ENCODE results near the gene ARID5B.
A peak's percentile ranks its signal among the peaks of the same experiment; 100 is the strongest.

The ARID5B gene

DNA sequence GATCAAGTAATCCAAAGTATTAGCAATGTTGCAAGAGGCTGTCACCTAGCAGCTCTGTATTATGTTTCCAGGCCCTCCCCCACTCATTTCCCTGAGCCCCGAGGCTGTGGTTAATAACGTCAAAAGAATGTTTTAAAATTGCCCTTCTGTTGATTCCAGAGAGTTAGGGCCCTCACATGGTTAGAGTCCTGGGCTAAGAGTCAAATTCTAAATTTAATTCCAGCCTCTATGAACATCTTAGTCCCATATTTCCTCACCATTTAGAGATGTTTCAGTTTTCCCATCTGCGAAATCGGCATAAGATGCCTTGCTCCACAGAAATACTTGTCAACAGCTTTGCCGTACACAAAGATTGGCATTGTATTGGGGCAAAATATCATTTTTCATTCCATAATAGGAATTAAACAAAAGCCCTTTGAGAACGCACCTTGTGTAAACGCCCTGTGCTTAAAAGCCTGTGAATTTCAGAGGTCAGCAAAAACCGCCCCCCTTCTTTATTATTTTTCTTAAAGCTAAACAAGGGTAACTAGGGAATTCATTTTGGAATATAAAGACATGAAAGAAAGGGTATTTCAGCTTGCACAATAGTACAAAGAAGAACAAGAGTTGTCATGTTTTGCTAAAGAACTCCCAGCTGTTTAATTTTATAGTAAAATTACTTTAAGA is 135.8 kb downstream of the ARID5B start:
- no peak for DNase-seq

DNA sequence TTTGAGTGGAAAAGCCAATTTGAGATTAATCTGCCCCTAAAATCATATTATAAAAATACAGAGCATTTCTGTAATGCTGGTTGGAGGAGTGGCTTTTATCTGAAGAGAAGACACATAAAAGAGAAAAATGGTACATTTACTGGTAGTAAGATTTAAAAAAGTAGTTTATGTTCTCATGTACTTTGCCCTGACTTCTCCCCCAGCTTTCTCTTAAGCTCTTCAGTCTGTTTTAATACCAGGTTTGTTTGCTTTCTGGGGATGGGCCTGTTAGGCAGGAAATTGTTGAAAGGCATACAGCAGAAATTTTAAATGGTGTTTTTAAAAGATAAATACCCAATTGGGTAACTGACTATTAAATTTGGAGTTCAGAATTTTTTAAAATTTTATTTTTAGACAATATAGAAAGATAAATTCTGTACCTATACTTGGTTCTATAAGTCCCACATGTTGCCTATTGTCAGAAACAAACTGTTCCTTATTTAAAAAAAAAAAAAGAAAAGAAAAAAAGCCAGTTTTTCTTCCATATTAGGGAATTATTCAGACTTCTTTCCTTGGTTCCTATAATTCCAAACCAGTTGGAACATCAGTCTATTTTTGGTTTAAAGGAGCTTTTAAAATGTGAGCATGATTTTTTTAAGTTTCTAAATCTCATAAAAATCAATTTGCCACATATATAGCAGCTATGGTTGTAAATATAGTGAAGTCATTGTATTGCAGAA is 136.6 kb downstream of the ARID5B start:
- peak; percentile 25 for DNase-seq

- DNase-seq, result peak; percentile 31
Observed at GRCh38 chr10:62038609-62039190, 137.2 kb downstream of the ARID5B start.

- DNase-seq, result no peak
Observed at GRCh38 chr10:62039954-62040353, 138.5 kb downstream of the ARID5B start.

- DNase-seq, result no peak
Observed at GRCh38 chr10:62040881-62041280, 139.4 kb downstream of the ARID5B start.

DNA sequence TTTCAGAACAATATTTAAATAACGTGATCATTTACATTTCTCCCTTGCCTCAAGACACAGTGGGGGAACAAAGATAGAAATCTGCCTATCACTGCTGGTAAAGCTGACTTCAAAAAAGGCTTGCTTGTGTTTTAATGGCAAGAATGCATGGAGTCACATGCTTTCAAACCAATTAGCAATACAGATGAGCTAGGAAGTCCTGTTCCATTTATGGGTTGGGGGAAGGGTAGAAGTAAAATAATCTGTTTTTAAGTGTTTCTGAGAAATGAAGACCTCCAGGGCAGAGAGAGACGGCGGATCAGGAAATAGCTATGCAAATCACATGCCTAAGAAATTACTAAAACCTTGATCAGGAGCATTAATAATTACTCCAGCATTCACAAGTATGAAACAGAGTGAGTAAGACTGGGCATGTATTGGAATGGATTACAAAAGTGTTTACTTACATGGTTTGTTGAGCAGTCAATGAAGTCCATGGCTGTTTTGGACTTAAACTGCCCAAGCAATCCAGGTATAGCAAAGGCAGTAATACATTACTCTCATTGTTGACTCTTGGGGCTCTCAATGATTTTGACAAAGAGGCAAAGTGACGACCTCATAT is 142.0 kb downstream of the ARID5B start:
- DNase-seq, result no peak

GRCh38 chr10:62044566-62044965 is 143.1 kb downstream of the ARID5B start:
- DNase-seq, result no peak

DNA sequence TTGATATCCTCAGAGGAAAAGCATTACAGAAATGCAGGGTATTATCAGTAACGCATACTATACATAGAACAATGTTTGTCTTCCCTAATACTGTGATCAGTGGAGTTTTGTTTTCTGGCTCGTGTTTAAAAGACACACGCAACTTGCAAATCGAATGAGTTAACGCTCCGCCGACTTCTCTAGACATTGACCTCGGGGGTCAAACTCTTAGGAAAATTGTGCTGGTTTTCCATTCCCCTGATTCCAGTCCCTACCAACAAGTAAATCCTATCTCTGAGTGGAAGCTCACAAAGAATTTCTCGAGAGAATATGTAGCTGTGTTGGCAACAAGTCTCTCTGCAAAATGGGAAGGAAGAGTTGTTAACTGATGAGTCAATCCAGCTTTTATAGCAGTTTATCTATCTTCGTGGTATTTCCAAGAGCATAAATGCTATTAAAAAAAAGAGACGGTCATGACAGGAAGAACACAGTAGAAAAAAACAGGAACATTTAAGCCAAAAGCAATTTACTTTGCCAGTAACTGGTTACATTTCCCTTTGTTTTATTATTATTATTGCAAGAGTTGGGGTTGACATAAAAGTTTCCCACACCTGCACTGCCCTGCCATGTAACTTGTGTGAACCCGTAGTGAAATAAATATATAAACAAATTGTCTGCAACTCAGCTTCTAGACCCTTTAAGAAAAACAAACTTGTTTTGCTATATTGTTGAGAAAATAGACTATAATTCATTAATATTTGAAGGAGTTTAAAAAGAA is 144.4 kb downstream of the ARID5B start:
- no peak for DNase-seq

DNA sequence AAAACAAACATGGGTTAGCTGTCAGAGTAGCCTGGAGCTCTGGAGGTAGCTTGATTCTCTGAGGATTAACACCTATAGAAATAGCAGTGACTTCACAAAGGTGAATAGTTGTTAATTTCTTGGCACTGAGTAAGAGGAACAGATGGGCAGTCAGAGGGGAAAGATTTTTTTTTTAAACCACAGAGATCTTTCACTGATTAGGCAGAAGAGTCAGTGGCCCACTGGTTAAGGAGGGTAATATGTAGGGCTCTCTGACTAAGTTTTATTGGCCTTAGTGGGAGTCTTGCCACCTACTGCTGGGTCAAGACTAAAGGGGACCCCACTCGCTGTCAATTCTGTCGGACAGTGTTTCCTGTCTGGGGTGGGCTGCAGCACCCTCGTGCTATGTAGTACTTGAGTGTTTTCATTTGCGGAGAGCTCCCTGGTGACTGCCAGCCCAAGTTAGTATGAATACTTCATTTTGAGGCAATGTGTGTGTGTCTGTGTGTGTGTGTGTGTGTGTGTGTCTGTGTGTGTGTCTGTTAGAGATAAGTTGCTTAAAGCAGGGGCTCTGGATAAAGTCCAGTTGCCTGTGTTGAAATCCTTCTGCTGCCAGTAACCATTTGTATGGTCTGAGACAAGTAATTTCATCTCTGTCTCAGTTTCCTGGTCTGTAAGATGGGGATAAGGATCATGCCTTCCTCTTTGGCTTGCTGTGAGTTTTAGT is 145.2 kb downstream of the ARID5B start:
- DNase-seq, result no peak

GRCh38 chr10:62047228-62047892 is 145.9 kb downstream of the ARID5B start:
- DNase-seq, result no peak

DNA sequence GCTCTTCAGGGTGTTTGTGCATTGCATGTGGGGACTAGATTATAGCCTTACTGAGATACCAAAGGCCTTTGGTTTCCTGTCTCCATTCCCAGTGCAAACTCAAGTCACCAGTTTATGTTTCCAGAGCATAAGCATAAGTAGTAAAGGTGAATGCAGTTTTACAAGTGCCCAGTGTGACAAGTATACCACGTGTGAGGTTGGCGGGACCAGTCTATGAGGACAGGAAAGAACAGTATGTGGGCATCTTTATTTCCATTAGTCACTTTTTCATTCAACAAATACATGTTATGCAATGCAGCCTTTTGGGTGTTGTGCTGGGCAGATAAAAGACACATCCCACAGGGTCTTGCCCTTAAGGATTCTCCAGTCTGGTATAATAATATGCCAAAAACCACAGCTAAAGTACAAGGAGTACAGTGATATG is 146.5 kb downstream of the ARID5B start:
- no peak for DNase-seq

- no peak for DNase-seq
Observed at GRCh38 chr10:62048470-62048869, 147.0 kb downstream of the ARID5B start.

- no peak for DNase-seq
Observed at GRCh38 chr10:62048919-62049623, 147.6 kb downstream of the ARID5B start.

GRCh38 chr10:62049624-62050345 is 148.3 kb downstream of the ARID5B start:
- DNase-seq, result no peak

GRCh38 chr10:62050346-62050892 is 148.9 kb downstream of the ARID5B start:
- no peak for DNase-seq

DNA sequence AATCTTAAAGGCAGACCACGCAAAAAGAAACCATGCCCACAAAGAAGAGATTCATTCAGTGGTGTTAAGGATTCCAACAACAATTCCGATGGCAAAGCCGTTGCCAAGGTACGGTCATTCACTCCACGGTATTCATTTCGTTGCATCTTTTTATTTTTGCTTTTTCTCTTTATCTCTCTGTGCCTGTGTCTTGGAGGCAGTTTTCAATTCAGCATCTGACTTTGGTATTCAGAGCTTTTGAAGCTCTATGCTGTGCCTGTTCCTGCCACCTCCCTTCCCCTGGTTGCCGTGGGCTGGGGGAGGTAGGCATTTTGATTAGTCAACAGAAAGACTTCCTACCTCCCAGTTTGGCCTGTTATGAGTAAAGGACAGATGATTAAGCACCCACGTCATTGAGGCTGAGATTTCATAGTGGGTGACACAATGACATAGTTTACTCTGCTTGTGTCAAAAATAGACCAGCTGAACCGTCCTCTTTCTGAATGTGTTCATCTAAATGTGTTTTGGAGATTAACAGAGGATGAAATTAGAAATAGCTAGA is 149.5 kb downstream of the ARID5B start:
- DNase-seq, result no peak

- DNase-seq, result no peak
Observed at GRCh38 chr10:62052276-62052675, 150.8 kb downstream of the ARID5B start.

DNA sequence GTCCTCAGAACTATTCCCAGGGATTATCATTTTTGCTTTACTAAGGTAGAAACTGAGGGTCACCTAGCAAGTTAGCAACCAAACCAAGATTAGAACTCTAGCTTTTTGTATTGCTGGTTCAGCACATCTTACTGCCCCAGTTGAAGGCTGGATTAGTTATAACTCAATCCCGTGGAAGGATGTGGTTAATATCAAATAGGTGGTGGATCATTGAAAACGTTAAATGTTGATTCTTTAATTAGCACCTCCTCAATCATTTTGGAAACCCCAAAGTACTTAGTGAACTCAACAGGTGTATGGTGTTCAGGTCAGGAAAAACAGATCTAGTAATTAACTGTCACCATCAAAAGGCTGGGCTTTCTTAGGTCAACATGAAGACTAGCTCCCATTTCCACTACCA is 152.4 kb downstream of the ARID5B start:
- no peak for DNase-seq

DNA sequence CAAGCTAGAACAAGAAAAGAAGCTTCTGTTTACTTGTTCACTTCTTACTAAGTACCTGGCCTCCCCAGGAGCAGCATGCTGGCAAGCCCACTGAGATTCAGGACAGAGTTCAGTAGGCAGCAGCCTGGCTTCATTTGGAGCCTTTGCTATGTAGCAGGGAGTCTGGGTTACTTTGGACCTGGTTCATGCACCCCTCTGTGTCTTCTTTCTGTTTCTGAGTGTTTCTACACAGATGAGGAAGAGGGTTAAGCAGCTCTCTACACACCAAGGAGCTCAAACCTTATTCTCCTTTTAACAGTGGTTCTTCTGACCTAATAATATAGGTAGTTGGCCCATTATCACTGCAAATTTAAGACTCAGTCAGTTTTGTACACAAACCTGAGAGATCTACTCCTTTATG is 152.9 kb downstream of the ARID5B start:
- DNase-seq, result no peak

GRCh38 chr10:62054830-62055229 is 153.3 kb downstream of the ARID5B start:
- no peak for DNase-seq
